HG03439 (cell line): Measurements from ENCODE around the gene ANP32D.
"Not testable (repeated sequence)": the region's sequence is repeated elsewhere in the genome, so short reads cannot be mapped to it uniquely, and the experiment has no call there.

Source experiments
- ATAC-seq: cut with Tn5 transposase; IDR thresholded peaks from one replicate; pipeline ENCODE4 v1.9.1; 2021; ENCODE audit warnings: mild to moderate bottlenecking, moderate library complexity; ENCODE audit not compliant: unreplicated experiment

ANP32D gene

DNA sequence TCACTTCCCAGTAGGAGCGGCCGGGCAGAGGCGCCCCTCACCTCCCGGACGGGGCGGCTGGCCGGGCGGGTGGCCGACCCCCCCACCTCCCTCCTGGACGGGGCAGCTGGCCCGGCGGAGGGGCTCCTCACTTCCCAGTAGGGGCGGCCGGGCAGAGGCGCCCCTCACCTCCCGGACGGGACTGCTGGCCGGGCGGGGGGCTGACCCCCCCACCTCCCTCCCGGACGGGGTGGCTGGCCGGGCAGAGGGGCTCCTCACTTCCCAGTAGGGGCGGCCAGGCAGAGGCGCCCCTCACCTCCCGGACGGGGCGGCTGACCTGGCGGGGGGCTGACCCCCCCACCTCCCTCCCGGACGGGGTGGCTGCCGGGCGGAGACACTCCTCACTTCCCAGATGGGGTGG is 27.9 kb downstream of the ANP32D start:
- not testable (repeated sequence) for ATAC-seq

DNA sequence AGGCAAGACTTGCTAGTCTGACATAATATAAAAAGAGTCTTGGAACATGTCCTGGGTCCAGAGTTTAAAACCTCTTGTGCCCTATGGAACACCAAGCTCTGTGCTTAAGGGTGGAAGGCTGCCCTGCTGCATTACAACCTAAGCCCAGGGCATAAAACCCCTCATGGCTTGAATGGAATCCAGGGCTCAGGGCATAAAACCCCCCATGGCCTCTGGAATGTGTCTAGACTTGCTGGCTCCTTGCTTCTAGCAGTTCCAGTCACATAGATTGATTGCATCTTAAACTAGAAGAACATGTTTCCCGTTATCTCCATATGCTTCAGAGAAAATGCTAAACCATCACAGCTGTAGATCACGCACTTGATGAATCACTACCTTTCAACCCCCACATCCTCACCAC is 34.5 kb downstream of the ANP32D start:
- ATAC-seq: not testable (repeated sequence)

DNA sequence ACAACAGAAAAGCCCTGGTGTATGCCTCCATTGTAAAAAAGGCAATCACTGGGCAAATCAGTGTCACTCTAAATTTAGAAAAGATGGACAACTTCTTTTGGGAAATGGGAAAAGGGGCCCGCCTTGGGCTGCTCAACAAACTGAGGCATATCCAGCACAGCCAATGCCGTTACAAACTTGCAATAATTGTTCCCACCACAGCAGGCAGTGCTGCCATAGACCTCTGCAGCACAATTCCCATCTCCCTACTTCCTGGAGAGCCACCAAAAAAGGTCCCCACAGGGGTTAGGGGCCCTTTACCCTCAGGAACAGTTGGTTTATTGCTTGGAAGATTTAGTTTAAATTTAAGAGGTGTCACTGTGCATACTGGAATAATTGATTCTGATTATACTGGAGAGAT is 36.6 kb downstream of the ANP32D start:
- no peak for ATAC-seq

- ATAC-seq: no peak
Measured at GRCh38 chr12:48510111-48510510, 37.8 kb downstream of the ANP32D start.

DNA sequence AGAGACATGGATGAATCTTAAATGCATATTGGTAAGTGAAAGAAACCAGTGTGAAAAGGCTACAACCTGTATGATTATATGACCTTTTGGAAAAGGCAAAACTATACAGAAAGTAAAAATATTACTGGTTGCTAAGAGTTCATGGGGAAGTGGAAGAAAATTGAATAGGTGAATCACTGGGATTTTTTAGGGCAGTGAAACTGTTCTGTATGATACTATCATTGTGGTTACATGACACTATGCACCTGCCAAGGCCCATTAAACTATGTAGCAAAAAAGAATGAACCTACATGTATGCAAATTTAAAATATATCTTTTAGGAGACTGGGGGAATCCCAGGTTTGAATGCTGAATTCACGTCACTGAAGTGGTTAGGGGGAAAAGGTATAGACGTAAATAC is 40.5 kb downstream of the ANP32D start:
- ATAC-seq: peak; percentile 81

DNA sequence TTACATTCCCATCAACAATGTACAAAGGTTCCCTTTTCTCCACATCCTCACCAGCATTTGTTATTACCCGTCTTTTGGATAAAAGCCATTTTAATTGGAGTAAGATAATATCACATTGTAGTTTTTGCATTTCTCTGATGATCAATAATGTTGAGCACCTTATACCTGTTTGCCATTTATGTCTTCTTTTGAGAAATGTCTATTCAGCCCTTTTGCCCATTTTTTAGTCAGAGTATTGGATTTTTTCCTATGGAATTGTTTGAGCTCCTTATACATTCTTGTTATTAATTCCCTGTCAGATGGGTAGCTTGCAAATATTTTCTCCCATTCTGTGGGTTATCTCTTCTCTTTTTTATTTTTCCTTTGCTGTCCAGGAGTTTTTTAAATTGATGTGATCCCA is 42.4 kb downstream of the ANP32D start:
- ATAC-seq: no peak

DNA sequence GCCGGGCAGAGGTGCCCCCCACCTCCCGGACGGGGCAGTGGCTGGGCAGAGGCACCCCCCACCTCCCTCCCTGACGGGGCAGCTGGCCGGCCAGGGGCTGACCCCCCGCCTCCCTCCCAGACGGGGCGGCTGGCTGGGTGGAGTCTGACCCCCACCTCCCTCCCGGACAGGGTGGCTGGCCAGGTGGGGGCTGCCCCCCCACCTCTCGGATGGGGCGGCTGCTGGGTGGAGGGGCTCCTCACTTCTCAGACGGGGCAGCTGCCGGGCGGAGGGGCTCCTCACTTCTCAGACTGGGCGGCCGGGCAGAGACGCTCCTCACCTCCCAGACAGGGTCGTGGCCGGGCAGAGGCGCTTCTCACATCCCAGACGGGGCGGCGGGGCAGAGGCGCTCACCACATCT is 48.0 kb downstream of the ANP32D start:
- not testable (repeated sequence) for ATAC-seq
